Chondrocyte (in vitro differentiated cells): ENCODE data around the gene AASDH. TPM values are rescaled to one million over a fixed set of nuclear protein-coding genes. Genes with fewer than 3 reads are reported as not detected.

ENCODE experiments used
- DNase-seq: peaks from one replicate; pipeline ENCODE4 v3.0.0; 2021; ENCODE audit warnings: mixed read lengths, low spot score
- H3K27ac Mint-ChIP-seq: one replicate; pipeline ENCODE4 v1.8.0; 2021; ENCODE audit warnings: mild to moderate bottlenecking, moderate library complexity, mixed read lengths; ENCODE audit not compliant: unreplicated experiment
- H3K27me3 Mint-ChIP-seq: 2 replicates; pipeline ENCODE4 v1.8.0; 2021; ENCODE audit warnings: low read depth, mixed read lengths
- H3K36me3 Mint-ChIP-seq: 2 replicates; pipeline ENCODE4 v1.8.0; 2021; ENCODE audit warnings: low read depth, mixed read lengths
- H3K4me1 Mint-ChIP-seq: 2 replicates; pipeline ENCODE4 v1.8.0; 2021; ENCODE audit warnings: low read depth, mild to moderate bottlenecking, mixed read lengths
- H3K4me3 Mint-ChIP-seq: one replicate; pipeline ENCODE4 v1.8.0; 2021; ENCODE audit warnings: mild to moderate bottlenecking, moderate library complexity, mixed read lengths; ENCODE audit not compliant: unreplicated experiment
- H3K9me3 Mint-ChIP-seq: 2 replicates; pipeline ENCODE4 v1.8.0; 2021; ENCODE audit warnings: low read depth, mixed read lengths
- total RNA-seq: library from RNA; stranded (reverse); gene quantifications from 3 replicates; pipeline ENCODE4 v1.2.1, GENCODE V29; 2021
- TF ChIP-seq, protein P1 (sequence below): fragments of 200-600 bp; sonication (generic); IDR thresholded peaks from 2 replicates; pipeline ENCODE4 v1.5.0; 2021; ENCODE audit warnings: antibody characterized with exemption, mild to moderate bottlenecking, moderate library complexity

Gene AASDH
- total RNA-seq, 1 donor from 2014 or later: 7.9 TPM

DNA sequence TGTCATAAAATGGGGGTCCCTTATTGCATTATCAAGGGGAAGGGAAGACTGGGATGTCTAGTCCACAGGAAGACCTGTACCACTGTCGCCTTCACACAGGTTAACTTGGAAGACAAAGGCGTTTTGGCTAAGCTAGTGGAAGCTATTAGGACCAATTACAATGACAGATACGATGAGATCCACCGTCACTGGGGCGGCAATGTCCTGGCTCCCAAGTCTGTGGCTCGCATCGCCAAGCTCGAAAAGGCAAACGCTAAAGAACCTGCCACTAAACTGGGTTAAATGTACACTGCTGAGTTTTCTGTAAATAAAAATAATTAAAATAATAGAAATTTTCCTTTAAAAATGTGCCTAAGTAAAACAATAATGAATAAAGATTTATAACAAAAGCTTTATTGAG, 30.6 kb downstream of the AASDH start:
- no peak for DNase-seq
- Mint-ChIP-seq H3K36me3 (peaks cover 6% of the 10 kb centered on the region), H3K9me3 (no peaks in the 10 kb centered on the region), H3K27me3 (no peaks in the 10 kb centered on the region), H3K4me3 (no peak overlapping the region), H3K4me1 (no peaks in the 10 kb centered on the region), H3K27ac (no peak overlapping the region)
- TF ChIP-seq, protein P1, sequence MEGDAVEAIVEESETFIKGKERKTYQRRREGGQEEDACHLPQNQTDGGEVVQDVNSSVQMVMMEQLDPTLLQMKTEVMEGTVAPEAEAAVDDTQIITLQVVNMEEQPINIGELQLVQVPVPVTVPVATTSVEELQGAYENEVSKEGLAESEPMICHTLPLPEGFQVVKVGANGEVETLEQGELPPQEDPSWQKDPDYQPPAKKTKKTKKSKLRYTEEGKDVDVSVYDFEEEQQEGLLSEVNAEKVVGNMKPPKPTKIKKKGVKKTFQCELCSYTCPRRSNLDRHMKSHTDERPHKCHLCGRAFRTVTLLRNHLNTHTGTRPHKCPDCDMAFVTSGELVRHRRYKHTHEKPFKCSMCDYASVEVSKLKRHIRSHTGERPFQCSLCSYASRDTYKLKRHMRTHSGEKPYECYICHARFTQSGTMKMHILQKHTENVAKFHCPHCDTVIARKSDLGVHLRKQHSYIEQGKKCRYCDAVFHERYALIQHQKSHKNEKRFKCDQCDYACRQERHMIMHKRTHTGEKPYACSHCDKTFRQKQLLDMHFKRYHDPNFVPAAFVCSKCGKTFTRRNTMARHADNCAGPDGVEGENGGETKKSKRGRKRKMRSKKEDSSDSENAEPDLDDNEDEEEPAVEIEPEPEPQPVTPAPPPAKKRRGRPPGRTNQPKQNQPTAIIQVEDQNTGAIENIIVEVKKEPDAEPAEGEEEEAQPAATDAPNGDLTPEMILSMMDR: no peak

DNA sequence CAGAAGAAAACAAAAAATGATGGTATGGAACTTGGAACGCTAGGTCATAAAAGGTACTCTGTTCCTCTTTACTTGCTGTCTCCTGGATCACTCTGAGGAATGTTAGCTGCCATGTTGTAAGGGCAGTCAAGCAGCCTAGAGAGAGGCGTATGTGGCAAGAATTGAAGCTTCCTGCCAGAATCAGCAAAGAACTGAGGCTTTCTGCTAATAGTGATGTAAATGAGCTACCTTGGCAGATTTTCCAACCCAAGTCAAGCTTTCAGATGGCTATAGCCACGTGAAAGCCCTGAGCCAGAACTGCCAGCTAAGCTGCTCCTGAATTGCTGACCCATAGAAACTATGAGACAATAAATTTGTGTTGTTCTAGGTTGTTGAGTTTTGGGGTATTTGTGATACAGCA, 38.7 kb downstream of the AASDH start:
- H3K9me3 Mint-ChIP-seq: no peaks in the 10 kb centered on the region
- H3K27me3 Mint-ChIP-seq: no peaks in the 10 kb centered on the region
- TF ChIP-seq, protein P1: no peak
- H3K36me3 Mint-ChIP-seq: peaks cover 10% of the 10 kb centered on the region
- no peaks in the 10 kb centered on the region for H3K4me1 Mint-ChIP-seq
- no peak overlapping the region for H3K27ac Mint-ChIP-seq
- no peak overlapping the region for H3K4me3 Mint-ChIP-seq
- no peak for DNase-seq

DNA sequence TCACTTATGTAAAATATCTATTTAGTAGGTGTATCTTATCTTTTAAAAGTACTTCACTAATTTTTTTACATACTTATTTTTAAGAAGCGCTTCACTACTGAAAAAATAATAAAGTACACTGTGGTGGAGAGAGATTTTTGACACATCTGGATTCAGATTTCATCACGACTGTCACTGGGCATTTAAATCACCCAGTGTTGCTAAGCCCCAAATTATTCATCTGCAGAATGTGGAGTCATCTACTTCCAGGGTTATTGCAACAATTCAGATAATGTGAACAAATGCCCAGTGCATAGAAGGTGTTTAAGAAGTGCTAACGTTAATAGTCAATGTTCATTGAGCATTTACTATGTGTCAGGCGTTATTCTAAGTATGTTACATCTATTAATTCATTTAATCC, 41.8 kb downstream of the AASDH start:
- H3K4me3 Mint-ChIP-seq: no peak overlapping the region
- no peaks in the 10 kb centered on the region for H3K9me3 Mint-ChIP-seq
- no peaks in the 10 kb centered on the region for H3K27me3 Mint-ChIP-seq
- peaks cover 16% of the 10 kb centered on the region for H3K36me3 Mint-ChIP-seq
- peaks cover 5% of the 10 kb centered on the region for H3K4me1 Mint-ChIP-seq
- TF ChIP-seq, protein P1: no peak
- no peak for DNase-seq
- H3K27ac Mint-ChIP-seq: no peak overlapping the region

DNA sequence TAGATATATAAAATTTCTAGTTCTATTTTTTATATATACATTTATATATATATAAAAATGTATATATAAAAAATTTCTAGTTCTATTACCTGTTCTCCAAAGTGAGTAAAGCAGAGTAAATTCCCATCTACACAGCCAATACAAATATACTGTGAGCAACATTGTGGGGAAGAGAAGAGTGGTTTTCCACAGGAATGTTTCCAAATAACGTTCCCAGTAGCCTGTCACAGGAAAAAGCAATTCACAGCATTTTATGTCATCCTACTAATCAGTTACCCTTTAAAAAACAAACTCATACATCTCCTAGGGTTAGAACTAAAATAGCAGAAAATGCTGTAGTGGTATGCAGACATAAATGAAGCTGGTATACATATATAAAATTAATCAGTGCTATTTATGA, 44.5 kb downstream of the AASDH start:
- no peak overlapping the region for H3K27ac Mint-ChIP-seq
- H3K4me3 Mint-ChIP-seq: no peak overlapping the region
- no peak for DNase-seq
- H3K9me3 Mint-ChIP-seq: peaks cover 3% of the 10 kb centered on the region
- no peaks in the 10 kb centered on the region for H3K27me3 Mint-ChIP-seq
- H3K4me1 Mint-ChIP-seq: peaks cover 5% of the 10 kb centered on the region
- TF ChIP-seq, protein P1: no peak
- peaks cover 16% of the 10 kb centered on the region for H3K36me3 Mint-ChIP-seq

DNA sequence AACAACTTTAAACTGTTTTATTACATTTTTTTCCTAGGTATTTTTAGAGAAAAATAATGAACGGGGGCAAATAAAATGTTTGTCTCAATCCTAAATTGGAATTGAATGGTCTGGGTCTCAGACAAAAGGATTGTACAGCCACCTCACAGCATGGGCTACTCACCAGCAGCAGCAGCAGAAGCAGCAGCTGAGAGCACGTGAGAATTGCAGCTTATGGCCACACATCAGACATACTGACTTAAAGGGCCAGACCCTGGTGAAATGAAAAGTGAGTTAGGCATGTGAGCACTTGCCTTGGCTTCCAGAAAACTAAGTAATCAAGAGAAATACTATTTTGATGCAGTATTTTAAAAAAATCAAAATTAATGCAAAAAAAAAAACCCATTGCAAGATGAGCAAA, 56.6 kb downstream of the AASDH start:
- TF ChIP-seq, protein P1: no peak
- no peak for DNase-seq
- peaks cover 8% of the 10 kb centered on the region for H3K9me3 Mint-ChIP-seq
- no peak overlapping the region for H3K4me3 Mint-ChIP-seq
- no peaks in the 10 kb centered on the region for H3K4me1 Mint-ChIP-seq
- H3K36me3 Mint-ChIP-seq: peaks cover 8% of the 10 kb centered on the region
- no peaks in the 10 kb centered on the region for H3K27me3 Mint-ChIP-seq
- H3K27ac Mint-ChIP-seq: no peak overlapping the region
